RWPE2 (cell line): Measurements from ENCODE around the gene MAPKAPK2.

Experiments
- ATAC-seq: fragments of 200-7000 bp; cut with Tn5 transposase; 3 replicates; pipeline ENCODE4 v1.9.1; 2021; ENCODE audit warnings: low read depth
- DNase-seq: peaks from one replicate; pipeline ENCODE4 v3.0.0-alpha.2; 2020; ENCODE audit warnings: low spot score
- H3K27ac ChIP-seq: fragments of 450-650 bp; 2 replicates; pipeline ENCODE4 v1.5.1; 2017; ENCODE audit warnings: mild to moderate bottlenecking; ENCODE audit not compliant: poor library complexity, severe bottlenecking
- H3K27me3 ChIP-seq: fragments of 250-450 bp; sonication (Bioruptor Pico); 2 replicates; pipeline ENCODE4 v1.5.1; 2021; ENCODE audit warnings: mild to moderate bottlenecking, moderate library complexity; ENCODE audit not compliant: insufficient read depth, poor library complexity, severe bottlenecking
- H3K36me3 ChIP-seq: fragments of 250-450 bp; sonication (Bioruptor Pico); 2 replicates; pipeline ENCODE4 v1.5.1; 2020; ENCODE audit warnings: low read depth, mild to moderate bottlenecking, moderate library complexity
- H3K4me1 ChIP-seq: fragments of 250-450 bp; sonication (Bioruptor Pico); 2 replicates; pipeline ENCODE4 v1.5.1; 2021; ENCODE audit warnings: mild to moderate bottlenecking, moderate library complexity; ENCODE audit not compliant: insufficient read depth, poor library complexity, severe bottlenecking
- H3K4me3 ChIP-seq: fragments of 250-450 bp; sonication (Bioruptor Pico); 2 replicates; pipeline ENCODE4 v1.5.1; 2021; ENCODE audit warnings: mild to moderate bottlenecking, moderate library complexity; ENCODE audit not compliant: severe bottlenecking
- H3K9me3 ChIP-seq: fragments of 250-450 bp; sonication (Bioruptor Pico); 2 replicates; pipeline ENCODE4 v1.5.1; 2021; ENCODE audit warnings: mild to moderate bottlenecking, moderate library complexity; ENCODE audit not compliant: severe bottlenecking
- TF ChIP-seq, protein P1 (sequence below): fragments of 450-650 bp; IDR thresholded peaks from one replicate; pipeline ENCODE4 v1.5.1; 2017; ENCODE audit warnings: mild to moderate bottlenecking, moderate library complexity; ENCODE audit not compliant: poor library complexity, severe bottlenecking

MAPKAPK2 gene

DNA sequence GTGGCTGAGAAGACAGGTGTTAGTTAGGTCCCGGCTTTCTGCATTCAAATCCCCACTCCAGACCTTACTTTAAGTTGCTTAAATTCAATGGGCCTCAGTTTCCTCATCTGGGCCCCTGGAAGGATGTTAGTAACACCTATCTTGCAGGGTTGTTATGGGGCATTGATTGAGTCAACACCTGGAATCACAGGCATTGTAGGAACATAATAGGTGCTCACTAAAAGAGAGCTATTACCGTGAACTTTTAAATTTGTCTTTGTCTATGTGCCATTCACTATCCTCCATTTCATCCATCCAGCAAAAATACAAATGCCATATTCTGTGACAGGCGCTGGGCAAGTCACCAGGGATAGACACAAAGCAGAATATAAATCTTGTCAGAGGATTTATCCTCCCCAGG is 10.5 kb upstream of the MAPKAPK2 start:
- no peaks in the 10 kb centered on the region for H3K27me3 ChIP-seq
- no peaks in the 10 kb centered on the region for H3K9me3 ChIP-seq
- H3K36me3 ChIP-seq = no peaks in the 10 kb centered on the region
- ATAC-seq (no peak), DNase-seq (no peak)
- H3K4me1 ChIP-seq = peaks cover 11% of the 10 kb centered on the region
- TF ChIP-seq, protein P1, sequence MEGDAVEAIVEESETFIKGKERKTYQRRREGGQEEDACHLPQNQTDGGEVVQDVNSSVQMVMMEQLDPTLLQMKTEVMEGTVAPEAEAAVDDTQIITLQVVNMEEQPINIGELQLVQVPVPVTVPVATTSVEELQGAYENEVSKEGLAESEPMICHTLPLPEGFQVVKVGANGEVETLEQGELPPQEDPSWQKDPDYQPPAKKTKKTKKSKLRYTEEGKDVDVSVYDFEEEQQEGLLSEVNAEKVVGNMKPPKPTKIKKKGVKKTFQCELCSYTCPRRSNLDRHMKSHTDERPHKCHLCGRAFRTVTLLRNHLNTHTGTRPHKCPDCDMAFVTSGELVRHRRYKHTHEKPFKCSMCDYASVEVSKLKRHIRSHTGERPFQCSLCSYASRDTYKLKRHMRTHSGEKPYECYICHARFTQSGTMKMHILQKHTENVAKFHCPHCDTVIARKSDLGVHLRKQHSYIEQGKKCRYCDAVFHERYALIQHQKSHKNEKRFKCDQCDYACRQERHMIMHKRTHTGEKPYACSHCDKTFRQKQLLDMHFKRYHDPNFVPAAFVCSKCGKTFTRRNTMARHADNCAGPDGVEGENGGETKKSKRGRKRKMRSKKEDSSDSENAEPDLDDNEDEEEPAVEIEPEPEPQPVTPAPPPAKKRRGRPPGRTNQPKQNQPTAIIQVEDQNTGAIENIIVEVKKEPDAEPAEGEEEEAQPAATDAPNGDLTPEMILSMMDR = no peak
- H3K27ac ChIP-seq = peak overlapping the region; percentile 46
- H3K4me3 ChIP-seq = no peak overlapping the region

DNA sequence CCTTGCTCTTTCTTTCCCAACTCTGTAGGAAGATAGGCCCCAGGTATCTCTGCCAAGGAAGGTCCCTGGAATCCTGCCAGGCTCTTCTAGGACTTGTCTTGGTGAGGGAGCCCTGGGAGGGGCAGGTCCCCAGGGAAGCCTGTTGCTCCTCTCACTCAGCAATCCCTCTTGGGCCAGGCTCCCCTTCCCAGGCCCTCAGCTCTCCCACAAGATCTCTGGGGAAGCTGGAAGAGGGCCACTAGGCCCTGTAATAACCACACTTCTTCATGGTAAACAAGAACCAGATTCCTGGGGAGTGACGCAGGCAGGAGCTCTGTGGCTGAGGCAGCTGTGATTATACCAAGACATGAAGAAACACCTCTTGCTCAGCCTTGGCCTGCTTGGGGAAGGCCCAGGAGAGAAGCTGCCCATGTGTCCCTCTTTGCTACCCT is 9.9 kb upstream of the MAPKAPK2 start:
- peak; percentile 100 for ATAC-seq
- Histone ChIP-seq H3K27ac (peak overlapping the region; percentile 46), H3K36me3 (no peaks in the 10 kb centered on the region), H3K27me3 (no peaks in the 10 kb centered on the region), H3K9me3 (no peaks in the 10 kb centered on the region), H3K4me1 (peaks cover 11% of the 10 kb centered on the region), H3K4me3 (no peak overlapping the region)
- peak; percentile 84 for DNase-seq
- TF ChIP-seq, protein P1 = no peak

DNA sequence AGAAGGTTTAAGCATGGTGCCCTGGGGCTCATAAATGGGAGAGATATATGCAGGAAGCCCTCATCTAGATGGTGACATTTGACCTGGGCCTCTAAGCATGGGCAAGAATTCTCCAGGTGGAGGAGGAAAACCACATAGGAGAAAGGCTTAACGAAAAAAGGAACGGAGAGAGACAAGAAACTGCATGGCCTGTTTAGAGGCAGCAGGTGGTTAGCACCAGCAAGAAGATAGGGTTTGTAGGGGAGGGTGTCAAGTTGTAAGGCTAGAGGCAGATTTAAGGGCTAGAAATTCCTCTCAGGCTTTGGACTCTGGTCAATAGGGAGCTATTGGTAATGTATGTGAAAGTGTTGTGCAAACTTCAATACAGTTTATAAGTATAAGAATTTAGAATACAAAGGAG is 8.2 kb upstream of the MAPKAPK2 start:
- Histone ChIP-seq H3K27me3 (no peaks in the 10 kb centered on the region), H3K4me1 (peaks cover 11% of the 10 kb centered on the region), H3K9me3 (no peaks in the 10 kb centered on the region), H3K36me3 (no peaks in the 10 kb centered on the region), H3K27ac (no peak overlapping the region), H3K4me3 (no peak overlapping the region)
- DNase-seq (no peak), ATAC-seq (no peak)
- TF ChIP-seq, protein P1 = no peak

DNA sequence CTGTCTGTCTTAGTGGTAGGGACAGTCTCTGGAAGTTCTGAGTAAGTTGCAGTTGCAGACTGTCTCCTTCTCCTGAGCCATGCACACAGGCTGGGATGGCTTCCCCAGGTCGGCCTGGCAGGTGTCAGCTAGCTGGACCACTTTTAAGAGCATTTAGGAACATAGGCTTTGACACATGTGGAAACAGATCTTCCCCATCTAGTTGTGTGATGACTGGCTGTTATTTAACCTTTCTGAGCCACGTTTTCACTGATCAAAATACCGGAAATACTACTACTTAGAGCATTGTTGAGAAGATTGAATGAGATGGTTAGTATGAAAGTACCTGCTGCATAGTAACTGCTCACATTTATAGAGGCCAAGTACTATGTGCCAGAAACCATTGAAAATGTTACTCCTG is 6.2 kb upstream of the MAPKAPK2 start:
- no peak for ATAC-seq

DNA sequence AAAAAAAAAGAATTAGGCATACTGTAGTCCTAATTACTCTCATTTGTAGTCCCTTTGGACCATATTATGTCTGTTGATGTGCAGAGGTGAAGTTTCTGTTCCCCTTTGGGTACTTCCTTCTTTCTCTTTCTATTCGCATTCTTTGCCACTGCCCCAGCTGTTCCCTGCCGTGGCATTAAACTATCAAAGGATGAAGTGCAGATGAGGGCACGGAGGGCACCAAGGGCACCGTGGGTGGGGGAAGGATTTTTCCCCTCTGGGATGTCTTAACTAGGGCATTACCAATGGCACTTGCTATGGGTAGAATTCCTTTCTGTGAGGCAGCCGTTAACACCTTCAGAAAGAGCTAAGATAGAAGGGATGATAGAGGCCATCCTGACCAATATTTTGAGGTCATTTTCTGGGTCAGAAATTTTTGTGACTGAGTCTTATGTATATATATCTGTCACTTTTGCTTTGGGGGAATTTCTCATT is 4.9 kb upstream of the MAPKAPK2 start:
- no peak for ATAC-seq
- DNase-seq = no peak
- Histone ChIP-seq H3K36me3 (no peaks in the 10 kb centered on the region), H3K9me3 (no peaks in the 10 kb centered on the region), H3K4me3 (no peak overlapping the region), H3K4me1 (peaks cover 7% of the 10 kb centered on the region), H3K27ac (no peak overlapping the region), H3K27me3 (no peaks in the 10 kb centered on the region)
- TF ChIP-seq, protein P1 = no peak

More for the DNA sequence above, 6.2 kb upstream of the MAPKAPK2 start:
- no peaks in the 10 kb centered on the region for H3K9me3 ChIP-seq
- no peak overlapping the region for H3K4me3 ChIP-seq
- no peak for DNase-seq
- H3K4me1 ChIP-seq = peaks cover 11% of the 10 kb centered on the region
- no peak overlapping the region for H3K27ac ChIP-seq
- no peaks in the 10 kb centered on the region for H3K27me3 ChIP-seq
- no peaks in the 10 kb centered on the region for H3K36me3 ChIP-seq
- TF ChIP-seq, protein P1 = no peak
